SU-DHL-6 (cell line): ENCODE data around the gene EIF5A.

Experiments used
- EZH2phosphoT487 ChIP-seq: fragments of 200-600 bp; sonication (generic), shearing (Covaris generic); conservative IDR thresholded peaks from 2 replicates; pipeline ENCODE4 v1.6.1; 2018; ENCODE audit warnings: mild to moderate bottlenecking, antibody characterized with exemption, low read length, moderate library complexity, mixed read lengths
- TF ChIP-seq, protein P1 (sequence below): fragments of 200-600 bp; sonication (generic); IDR thresholded peaks from one replicate; pipeline ENCODE4 v1.5.1; 2017; ENCODE audit warnings: antibody characterized with exemption, mild to moderate bottlenecking, low read length, moderate library complexity; ENCODE audit not compliant: insufficient read depth, poor library complexity, severe bottlenecking

DNA sequence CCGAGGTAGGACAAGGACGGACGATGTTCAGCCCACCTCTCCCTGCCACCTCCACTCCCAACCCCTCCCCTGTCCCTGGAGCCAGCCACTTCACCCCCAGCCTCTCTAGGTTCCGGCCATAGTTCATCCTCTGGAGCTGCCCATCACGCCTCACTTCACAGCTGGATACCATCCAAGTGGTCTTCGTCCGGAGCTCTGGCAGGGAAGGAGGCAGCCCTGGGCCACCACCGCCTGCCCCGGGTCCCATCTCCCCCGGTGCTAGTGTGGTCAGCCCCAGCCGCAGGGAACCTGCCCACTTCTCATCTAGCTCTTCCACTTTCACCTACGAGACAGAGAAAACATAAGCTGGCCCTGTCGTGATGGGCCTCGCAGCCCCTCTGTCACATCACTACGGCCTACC is 14.0 kb downstream of the EIF5A start:
- TF ChIP-seq, protein P1, sequence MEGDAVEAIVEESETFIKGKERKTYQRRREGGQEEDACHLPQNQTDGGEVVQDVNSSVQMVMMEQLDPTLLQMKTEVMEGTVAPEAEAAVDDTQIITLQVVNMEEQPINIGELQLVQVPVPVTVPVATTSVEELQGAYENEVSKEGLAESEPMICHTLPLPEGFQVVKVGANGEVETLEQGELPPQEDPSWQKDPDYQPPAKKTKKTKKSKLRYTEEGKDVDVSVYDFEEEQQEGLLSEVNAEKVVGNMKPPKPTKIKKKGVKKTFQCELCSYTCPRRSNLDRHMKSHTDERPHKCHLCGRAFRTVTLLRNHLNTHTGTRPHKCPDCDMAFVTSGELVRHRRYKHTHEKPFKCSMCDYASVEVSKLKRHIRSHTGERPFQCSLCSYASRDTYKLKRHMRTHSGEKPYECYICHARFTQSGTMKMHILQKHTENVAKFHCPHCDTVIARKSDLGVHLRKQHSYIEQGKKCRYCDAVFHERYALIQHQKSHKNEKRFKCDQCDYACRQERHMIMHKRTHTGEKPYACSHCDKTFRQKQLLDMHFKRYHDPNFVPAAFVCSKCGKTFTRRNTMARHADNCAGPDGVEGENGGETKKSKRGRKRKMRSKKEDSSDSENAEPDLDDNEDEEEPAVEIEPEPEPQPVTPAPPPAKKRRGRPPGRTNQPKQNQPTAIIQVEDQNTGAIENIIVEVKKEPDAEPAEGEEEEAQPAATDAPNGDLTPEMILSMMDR = no peak
- no peak for TF ChIP-seq EZH2phosphoT487
